ENCODE results near the gene VPS4A.

- TF ChIP-seq FOXK2 (IDR thresholded peaks at IDR 0.05) (no peak), SUZ12 (IDR thresholded peaks at IDR 0.05) (no peak), ZNF384 (IDR thresholded peaks at IDR 0.05) (no peak), PKNOX1 (IDR thresholded peaks at IDR 0.05) (no peak), ELF4 (IDR thresholded peaks at IDR 0.05) (no peak), NFRKB (IDR thresholded peaks at IDR 0.05) (no peak), LEF1 (IDR thresholded peaks at IDR 0.05; ENCODE audit: borderline replicate concordance) (no peak), L3MBTL2 (conservative IDR thresholded peaks at IDR 0.05) (no peak), FOXM1 (IDR thresholded peaks at IDR 0.05; ENCODE audit: borderline replicate concordance) (no peak), FOXA1 (IDR thresholded peaks at IDR 0.05) (no peak), SP1 (IDR thresholded peaks at IDR 0.05) (no peak), BHLHE40 (IDR thresholded peaks at IDR 0.05; ENCODE audit: borderline replicate concordance) (no peak), HDGF (IDR thresholded peaks at IDR 0.05; ENCODE audit: borderline replicate concordance) (no peak), ARNT (IDR thresholded peaks at IDR 0.05) (no peak)
These were observed 40.3 kb downstream of the VPS4A start, which contains the start of gene TMED6 for GRCh38 chr16:69351309-69352027.

Data from HEK293T (cell line).